Effector memory CD8-positive, alpha-beta T cell (primary cell): ENCODE measurements around the gene TEPSIN.

ENCODE experiments used
- ATAC-seq: fragments of 150-1000 bp; cut with Tn5 transposase; replicated peaks from 2 replicates; pipeline ENCODE4 v1.10.0; 2021; ENCODE audit warnings: mild to moderate bottlenecking, moderate library complexity
- DNase-seq, 3 experiments: peaks; one replicate each; pipeline ENCODE4 v3.0.0; 2021
- H3K27ac Mint-ChIP-seq, 2 donors: one replicate each; pipeline ENCODE4 v1.8.0; 2022; ENCODE audit warnings: mild to moderate bottlenecking in 2 of 2, mixed read lengths in 2 of 2, moderate library complexity in 2 of 2
- H3K27me3 Mint-ChIP-seq, 2 donors: one replicate each; pipeline ENCODE4 v1.8.0; 2022; ENCODE audit warnings: mixed read lengths in 2 of 2
- H3K36me3 Mint-ChIP-seq: one replicate; pipeline ENCODE4 v1.8.0; 2022; ENCODE audit warnings: mild to moderate bottlenecking, moderate library complexity, mixed read lengths; ENCODE audit not compliant: insufficient read depth
- H3K4me1 Mint-ChIP-seq, 2 donors: one replicate each; pipeline ENCODE4 v1.8.0; 2022; ENCODE audit warnings: low read depth in 2 of 2, mixed read lengths in 2 of 2
- H3K4me3 Mint-ChIP-seq, 2 donors: one replicate each; pipeline ENCODE4 v1.8.0; 2022; ENCODE audit warnings: mild to moderate bottlenecking in 2 of 2, mixed read lengths in 2 of 2, moderate library complexity in 2 of 2
- H3K9me3 Mint-ChIP-seq, 2 donors: one replicate each; pipeline ENCODE4 v1.8.0; 2022; ENCODE audit warnings: mixed read lengths in 2 of 2

The TEPSIN gene

DNA sequence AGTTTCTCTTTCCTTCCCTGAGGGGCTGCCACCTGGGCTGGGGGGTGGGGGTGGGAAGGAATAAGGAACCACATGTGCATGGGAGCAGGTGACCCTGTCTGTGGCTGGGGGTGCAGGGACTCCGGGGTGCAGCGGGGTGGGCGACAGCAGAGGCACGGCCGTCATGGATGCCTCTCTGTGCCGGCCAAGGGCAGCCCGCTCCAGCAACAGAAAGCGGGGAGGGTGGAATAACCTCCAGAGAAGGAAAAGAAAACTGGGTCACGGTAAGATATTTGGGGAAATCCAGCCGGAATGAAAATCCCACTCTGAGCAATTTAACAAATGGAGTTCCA, 4.4 kb upstream of the TEPSIN start:
- Mint-ChIP-seq H3K4me3 (no peak overlapping the region), H3K27ac (no peak overlapping the region), H3K27me3 (no peaks in the 10 kb centered on the region), H3K9me3 (no peaks in the 10 kb centered on the region), H3K36me3 (peaks cover 24% of the 10 kb centered on the region), H3K4me1 (peaks cover 22 to 29% of the 10 kb centered on the region in 2 donors)
- ATAC-seq (no peak), DNase-seq (no peak)

DNA sequence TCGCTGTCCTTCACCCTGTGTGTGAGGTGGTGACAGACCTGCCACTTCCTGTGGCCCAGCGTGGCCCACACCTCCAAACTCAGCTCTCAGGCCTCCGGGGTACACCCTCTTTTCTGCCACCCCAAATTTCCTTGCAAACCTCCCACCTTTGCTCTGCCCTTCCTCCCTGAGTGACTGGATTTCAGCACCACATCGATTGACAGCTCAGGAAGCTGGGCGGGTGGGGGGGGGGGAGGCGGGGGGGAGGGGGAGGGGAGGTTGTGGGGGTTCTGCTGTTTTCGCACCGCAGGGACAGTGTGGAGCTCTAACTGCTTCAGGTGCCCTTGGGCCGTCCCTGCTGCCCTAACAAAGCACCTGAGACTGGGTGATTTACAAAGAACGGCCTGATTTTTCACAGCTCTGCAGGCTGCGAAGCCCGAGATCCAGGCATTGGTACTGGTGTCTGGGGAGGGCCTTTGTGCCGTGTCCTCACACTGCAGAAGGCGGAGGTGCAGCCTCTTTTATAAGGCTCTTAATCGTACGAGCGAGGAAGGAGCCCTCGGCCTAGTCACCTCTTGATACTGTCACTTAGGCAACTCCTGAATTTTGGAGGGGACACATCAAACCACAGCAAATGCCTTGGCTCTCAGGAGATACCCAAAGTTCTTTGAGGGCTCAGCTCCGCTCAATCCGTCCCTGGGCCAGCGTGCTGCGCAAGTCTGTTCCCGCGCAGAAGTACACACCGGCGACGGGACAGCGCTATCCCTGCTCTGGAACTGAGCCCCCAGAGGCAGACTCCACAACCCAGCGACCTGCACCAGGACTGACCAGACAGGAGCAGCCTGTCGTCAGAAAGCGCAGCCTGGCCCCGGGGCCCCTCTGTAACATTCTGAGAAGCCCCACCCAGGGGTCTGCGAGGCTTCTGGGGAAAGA, 3.8 kb upstream of the TEPSIN start:
- Mint-ChIP-seq H3K27ac (peak overlapping the region; percentile 35 to 62), H3K9me3 (no peaks in the 10 kb centered on the region)

GRCh38 chr17:81241648-81242420, 3.0 kb upstream of the TEPSIN start:
- ATAC-seq (no peak), DNase-seq (peak; percentile 63 to 65 (median 64))
- Mint-ChIP-seq H3K4me3 (peak overlapping the region; percentile 21 to 31), H3K9me3 (no peaks in the 10 kb centered on the region), H3K4me1 (peaks cover 33 to 34% of the 10 kb centered on the region in 2 donors), H3K27me3 (no peaks in the 10 kb centered on the region), H3K36me3 (peaks cover 27% of the 10 kb centered on the region), H3K27ac (peak overlapping the region; percentile 35 to 62)

More for the DNA sequence above, 3.8 kb upstream of the TEPSIN start:
- peak overlapping the region; percentile 21 to 31 for H3K4me3 Mint-ChIP-seq
- no peaks in the 10 kb centered on the region for H3K27me3 Mint-ChIP-seq
- peaks cover 26 to 31% of the 10 kb centered on the region in 2 donors for H3K4me1 Mint-ChIP-seq
- no peak for ATAC-seq
- H3K36me3 Mint-ChIP-seq, result peaks cover 24% of the 10 kb centered on the region
- DNase-seq, result no peak

- H3K27ac Mint-ChIP-seq, result peak overlapping the region in 1 of 2 donors; percentile 62
- no peaks in the 10 kb centered on the region for H3K9me3 Mint-ChIP-seq
- peaks cover 27% of the 10 kb centered on the region for H3K36me3 Mint-ChIP-seq
- no peak for DNase-seq
- peaks cover 33% of the 10 kb centered on the region in 2 donors for H3K4me1 Mint-ChIP-seq
- H3K27me3 Mint-ChIP-seq, result no peaks in the 10 kb centered on the region
- H3K4me3 Mint-ChIP-seq, result peak overlapping the region; percentile 21 to 85
- ATAC-seq, result no peak
These were observed 2.3 kb upstream of the TEPSIN start for GRCh38 chr17:81241203-81241602.

GRCh38 chr17:81240761-81241160, 1.9 kb upstream of the TEPSIN start:
- Mint-ChIP-seq H3K27me3 (no peaks in the 10 kb centered on the region), H3K36me3 (peaks cover 27% of the 10 kb centered on the region), H3K4me1 (peaks cover 33 to 36% of the 10 kb centered on the region in 2 donors), H3K27ac (no peak overlapping the region), H3K9me3 (no peaks in the 10 kb centered on the region), H3K4me3 (peak overlapping the region; percentile 79 to 85)
- DNase-seq, result no peak
- no peak for ATAC-seq

DNA sequence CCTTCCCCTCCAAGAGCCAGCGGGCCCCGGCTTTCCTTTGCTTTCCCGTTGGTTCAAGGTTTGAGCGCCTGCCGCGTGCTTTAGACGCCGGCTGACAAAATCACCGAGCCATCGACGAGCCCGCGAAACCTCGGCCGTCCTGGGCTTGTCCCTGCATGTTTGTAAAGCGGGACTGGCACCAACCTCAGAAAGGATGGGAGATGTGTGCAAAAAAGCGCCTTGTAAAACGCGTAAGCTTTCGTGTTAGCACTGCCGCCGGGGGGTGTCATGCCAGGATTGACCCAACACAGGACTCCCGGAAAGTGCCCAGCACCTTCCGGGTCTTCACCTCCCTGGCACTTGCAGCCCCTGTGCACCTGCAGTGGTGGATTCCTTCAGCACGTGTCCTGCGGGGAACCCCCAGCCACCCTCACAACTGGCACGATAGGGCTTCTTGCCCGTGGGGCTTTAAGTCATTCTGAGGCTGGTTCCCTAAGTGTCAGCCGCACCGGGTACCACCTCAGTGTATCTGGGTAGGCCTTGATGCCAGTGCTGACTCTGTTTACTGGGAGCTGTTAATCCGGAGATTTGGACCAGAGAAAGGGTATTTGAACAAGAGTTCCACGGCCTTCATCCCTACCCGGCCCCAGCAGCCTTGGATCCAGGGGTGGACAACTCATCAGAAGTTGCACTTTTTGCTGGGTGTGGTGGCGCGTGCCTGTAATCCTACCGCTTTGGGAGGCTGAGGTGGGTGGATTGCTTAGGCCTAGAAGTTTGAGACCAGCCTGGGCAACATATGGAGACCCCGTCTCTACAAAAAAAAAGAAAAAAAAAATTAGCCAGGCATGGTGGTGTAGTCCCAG, 1.1 kb upstream of the TEPSIN start:
- H3K27ac Mint-ChIP-seq, result peak overlapping the region; percentile 45 to 75
- H3K36me3 Mint-ChIP-seq, result peaks cover 27% of the 10 kb centered on the region
- no peaks in the 10 kb centered on the region for H3K9me3 Mint-ChIP-seq
- H3K4me3 Mint-ChIP-seq, result peak overlapping the region; percentile 79 to 85
- peaks cover 35 to 45% of the 10 kb centered on the region in 2 donors for H3K4me1 Mint-ChIP-seq
- DNase-seq (peak; percentile 28 to 35 (median 32)), ATAC-seq (peak; percentile 4)
- no peaks in the 10 kb centered on the region for H3K27me3 Mint-ChIP-seq

- peaks cover 37% of the 10 kb centered on the region for H3K36me3 Mint-ChIP-seq
- no peaks in the 10 kb centered on the region for H3K9me3 Mint-ChIP-seq
- no peaks in the 10 kb centered on the region for H3K27me3 Mint-ChIP-seq
- peaks cover 40 to 48% of the 10 kb centered on the region in 2 donors for H3K4me1 Mint-ChIP-seq
- DNase-seq (no peak), ATAC-seq (no peak)
- peak overlapping the region; percentile 45 to 75 for H3K27ac Mint-ChIP-seq
- peak overlapping the region; percentile 79 to 85 for H3K4me3 Mint-ChIP-seq
These were observed 403 bp downstream of the TEPSIN start for GRCh38 chr17:81238490-81238814.

DNA sequence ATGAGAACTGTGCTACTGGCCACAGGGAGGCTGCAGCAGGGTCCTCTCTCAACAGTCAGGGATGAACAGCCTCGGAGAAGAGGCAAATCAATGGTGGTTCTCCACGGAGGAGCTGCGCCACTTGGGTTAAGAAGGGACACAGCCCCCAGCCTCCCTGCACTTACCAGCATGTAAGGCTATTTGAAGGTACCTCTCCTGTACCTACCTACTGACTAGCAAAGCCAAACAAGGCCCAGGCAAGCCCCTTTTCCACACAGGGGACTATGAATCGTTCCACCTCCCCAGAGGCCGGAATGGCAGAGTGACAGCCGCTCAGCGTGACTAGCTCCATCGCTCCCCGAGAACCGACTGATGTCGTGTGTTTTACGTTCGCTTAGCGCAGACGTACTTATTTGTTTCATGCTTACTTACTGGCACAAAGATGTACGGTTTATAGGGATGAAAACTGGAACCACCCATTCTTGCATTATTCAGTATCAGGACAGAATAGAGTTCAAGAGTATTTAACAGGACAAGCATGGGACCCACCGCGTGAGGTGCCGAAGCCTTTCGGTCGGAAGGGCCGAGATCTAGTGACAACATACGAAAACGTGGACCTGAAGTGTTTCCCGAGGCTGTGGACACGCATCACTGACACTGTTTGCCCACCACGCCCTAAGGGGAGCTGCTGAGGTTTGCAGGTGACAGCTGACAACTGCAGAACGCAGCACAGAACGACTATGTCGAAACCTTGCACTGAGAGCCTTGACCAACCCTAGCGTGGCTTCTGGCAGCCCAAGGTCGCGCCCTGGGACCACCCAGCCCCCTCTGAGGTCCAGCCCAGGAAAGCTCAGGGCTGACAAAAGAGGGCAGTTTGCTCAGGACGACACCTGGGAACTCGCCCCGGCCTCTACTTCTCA, 1.0 kb downstream of the TEPSIN start:
- Mint-ChIP-seq H3K36me3 (peaks cover 37% of the 10 kb centered on the region), H3K27ac (peak overlapping the region in 1 of 2 donors; percentile 75), H3K9me3 (no peaks in the 10 kb centered on the region), H3K27me3 (no peaks in the 10 kb centered on the region), H3K4me1 (peaks cover 40 to 48% of the 10 kb centered on the region in 2 donors), H3K4me3 (peak overlapping the region; percentile 79 to 85)
- DNase-seq (no peak), ATAC-seq (no peak)

GRCh38 chr17:81236784-81237183, 2.1 kb downstream of the TEPSIN start:
- Mint-ChIP-seq H3K4me1 (peaks cover 34 to 43% of the 10 kb centered on the region in 2 donors), H3K27me3 (no peaks in the 10 kb centered on the region), H3K9me3 (no peaks in the 10 kb centered on the region), H3K4me3 (peak overlapping the region; percentile 79 to 85), H3K27ac (no peak overlapping the region), H3K36me3 (peaks cover 37% of the 10 kb centered on the region)
- DNase-seq (no peak), ATAC-seq (no peak)

GRCh38 chr17:81235822-81236740, 2.8 kb downstream of the TEPSIN start:
- H3K27me3 Mint-ChIP-seq, result no peaks in the 10 kb centered on the region
- H3K27ac Mint-ChIP-seq, result no peak overlapping the region

DNA sequence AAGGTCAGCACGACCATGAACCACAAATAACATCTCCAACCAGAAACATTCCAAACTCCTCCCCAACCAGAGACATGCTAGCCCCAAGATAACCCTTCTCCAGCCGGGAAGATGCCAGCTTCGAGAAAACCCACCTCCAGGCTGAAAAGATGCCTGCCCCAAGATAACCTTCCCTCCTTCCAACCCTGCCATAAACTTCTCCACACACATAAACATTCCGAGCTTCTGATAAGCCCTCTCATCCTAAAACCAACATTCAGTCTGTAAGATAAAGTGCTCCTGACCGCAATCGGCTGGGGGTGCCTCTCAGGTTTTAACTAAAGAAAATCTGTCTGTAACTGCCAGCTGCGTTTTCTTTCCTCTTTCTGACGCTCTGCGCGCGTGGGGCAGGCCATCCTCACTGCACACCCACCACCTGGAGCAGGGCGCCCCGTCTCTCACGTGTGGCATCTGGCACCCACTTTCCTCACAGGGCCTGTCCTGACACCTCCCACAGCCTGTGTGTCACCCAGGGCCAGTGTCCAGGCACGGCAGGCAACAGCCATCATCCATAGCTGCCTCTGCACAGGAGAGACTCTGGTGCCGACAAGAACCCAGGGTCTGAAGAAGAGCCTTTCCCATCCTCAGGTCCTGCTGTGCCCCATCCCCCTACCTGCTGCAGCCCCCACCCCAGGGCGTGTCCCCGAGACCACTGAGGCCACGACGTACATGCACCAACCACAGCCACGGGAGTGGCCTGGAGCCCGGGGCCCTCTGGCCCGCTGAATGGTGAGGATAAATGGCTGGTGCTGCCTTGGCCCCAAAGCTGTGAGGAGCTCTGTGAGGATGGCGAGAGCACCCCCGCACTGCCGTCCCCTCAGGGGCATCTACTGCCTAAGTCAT, 3.7 kb downstream of the TEPSIN start:
- Mint-ChIP-seq H3K9me3 (no peaks in the 10 kb centered on the region), H3K27ac (peak overlapping the region in 1 of 2 donors; percentile 72), H3K27me3 (no peaks in the 10 kb centered on the region), H3K36me3 (peaks cover 25% of the 10 kb centered on the region), H3K4me1 (peaks cover 21 to 33% of the 10 kb centered on the region in 2 donors), H3K4me3 (no peak overlapping the region)
- ATAC-seq (no peak), DNase-seq (no peak)

More at GRCh38 chr17:81235822-81236740, 2.8 kb downstream of the TEPSIN start:
- Mint-ChIP-seq H3K4me3 (no peak overlapping the region), H3K36me3 (peaks cover 34% of the 10 kb centered on the region), H3K4me1 (peaks cover 27 to 36% of the 10 kb centered on the region in 2 donors), H3K9me3 (no peaks in the 10 kb centered on the region)
- DNase-seq (no peak), ATAC-seq (no peak)
